Neutrophil (primary cell): ENCODE results near the gene TMC2.
"Not testable (repeated sequence)": the region's sequence is repeated elsewhere in the genome, so short reads cannot be mapped to it uniquely, and the experiment has no call there.

Experiments used
- H3K27ac ChIP-seq: fragments of 200-600 bp; sonication (generic); 2 replicates; pipeline ENCODE4 v1.5.1; 2016; ENCODE audit warnings: mild to moderate bottlenecking, moderate library complexity
- H3K27me3 ChIP-seq: fragments of 200-600 bp; sonication (generic); 2 replicates; pipeline ENCODE4 v1.6.0; 2016; ENCODE audit warnings: mild to moderate bottlenecking
- H3K36me3 ChIP-seq: fragments of 200-600 bp; sonication (generic); 2 replicates; pipeline ENCODE4 v1.5.1; 2017
- H3K4me1 ChIP-seq, 2 experiments: fragments of 200-600 bp in 1 of 2; sonication (generic) in 1 of 2; 1 replicate in 1 of 2; 2 replicates in 1 of 2; pipeline versions ENCODE4 v1.5.1 to v1.6.1; 2013 to 2016; ENCODE audit warnings: low read depth in 1 of 2, low read length in 1 of 2, mild to moderate bottlenecking in 1 of 2, moderate library complexity in 1 of 2; ENCODE audit not compliant: control insufficient read depth in 1 of 2, insufficient read depth in 1 of 2
- H3K4me3 ChIP-seq, 2 experiments: fragments of 200-600 bp in 1 of 2; sonication (generic) in 1 of 2; 1 replicate in 1 of 2; 2 replicates in 1 of 2; pipeline ENCODE4 v1.5.1; 2013 to 2016; ENCODE audit warnings: low read depth in 1 of 2, low read length in 1 of 2, mild to moderate bottlenecking in 1 of 2, moderate library complexity in 1 of 2
- H3K9me3 ChIP-seq: fragments of 200-600 bp; sonication (generic); 2 replicates; pipeline ENCODE4 v1.5.1; 2016
- TF ChIP-seq, protein P1 (sequence below): fragments of 200-600 bp; sonication (generic); IDR thresholded peaks from 2 replicates; pipeline ENCODE4 v1.5.1; 2016; ENCODE audit warnings: antibody characterized with exemption

The TMC2 gene

DNA sequence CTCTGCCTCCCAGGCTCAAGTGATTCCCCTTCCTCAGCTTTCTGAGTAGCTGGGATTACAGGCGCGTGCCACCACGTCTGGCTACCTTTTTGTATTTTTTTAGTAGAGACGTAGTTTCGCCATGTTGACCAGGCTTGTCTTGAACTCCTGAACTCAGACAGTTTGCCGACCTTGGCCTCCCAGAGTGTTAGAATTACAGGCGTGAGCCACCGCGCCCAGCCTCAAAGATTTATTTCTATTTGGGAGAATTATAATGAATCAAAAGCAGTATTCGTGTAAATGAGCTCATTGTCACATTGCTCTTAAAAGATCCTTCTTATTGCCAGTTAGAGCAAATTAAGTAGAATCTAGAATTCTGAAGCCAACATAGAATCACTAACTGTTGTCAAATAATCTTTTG is 18.3 kb upstream of the TMC2 start:
- Histone ChIP-seq H3K27me3 (peaks cover 55% of the 10 kb centered on the region), H3K4me1 (peaks cover 4 to 7% of the 10 kb centered on the region in 2 experiments)

DNA sequence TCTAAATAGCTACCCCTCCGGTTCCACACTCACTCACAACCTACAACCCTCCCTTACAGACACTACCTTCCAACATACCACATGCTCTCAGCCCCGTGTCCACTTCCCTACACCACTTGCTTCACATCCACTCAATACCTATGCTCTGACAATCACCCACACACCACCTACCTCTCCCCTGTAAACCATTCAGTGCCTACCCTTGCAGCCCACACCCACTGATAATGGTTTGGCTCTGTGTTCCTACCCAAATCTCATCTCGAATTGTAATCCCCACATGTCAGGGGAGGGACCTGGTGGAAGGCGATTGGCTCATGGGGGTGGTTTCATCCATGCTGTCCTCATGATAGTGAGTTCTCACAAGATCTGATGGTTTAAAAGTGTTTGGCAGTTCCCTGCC is 17.8 kb upstream of the TMC2 start:
- TF ChIP-seq, protein P1, sequence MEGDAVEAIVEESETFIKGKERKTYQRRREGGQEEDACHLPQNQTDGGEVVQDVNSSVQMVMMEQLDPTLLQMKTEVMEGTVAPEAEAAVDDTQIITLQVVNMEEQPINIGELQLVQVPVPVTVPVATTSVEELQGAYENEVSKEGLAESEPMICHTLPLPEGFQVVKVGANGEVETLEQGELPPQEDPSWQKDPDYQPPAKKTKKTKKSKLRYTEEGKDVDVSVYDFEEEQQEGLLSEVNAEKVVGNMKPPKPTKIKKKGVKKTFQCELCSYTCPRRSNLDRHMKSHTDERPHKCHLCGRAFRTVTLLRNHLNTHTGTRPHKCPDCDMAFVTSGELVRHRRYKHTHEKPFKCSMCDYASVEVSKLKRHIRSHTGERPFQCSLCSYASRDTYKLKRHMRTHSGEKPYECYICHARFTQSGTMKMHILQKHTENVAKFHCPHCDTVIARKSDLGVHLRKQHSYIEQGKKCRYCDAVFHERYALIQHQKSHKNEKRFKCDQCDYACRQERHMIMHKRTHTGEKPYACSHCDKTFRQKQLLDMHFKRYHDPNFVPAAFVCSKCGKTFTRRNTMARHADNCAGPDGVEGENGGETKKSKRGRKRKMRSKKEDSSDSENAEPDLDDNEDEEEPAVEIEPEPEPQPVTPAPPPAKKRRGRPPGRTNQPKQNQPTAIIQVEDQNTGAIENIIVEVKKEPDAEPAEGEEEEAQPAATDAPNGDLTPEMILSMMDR, result no peak
- Histone ChIP-seq H3K27me3 (peaks cover 54% of the 10 kb centered on the region), H3K4me3 (no peak overlapping the region), H3K4me1 (peaks cover 4 to 7% of the 10 kb centered on the region in 2 experiments), H3K36me3 (no peaks in the 10 kb centered on the region), H3K27ac (no peak overlapping the region), H3K9me3 (no peaks in the 10 kb centered on the region)

More for the DNA sequence above, 18.3 kb upstream of the TMC2 start:
- no peaks in the 10 kb centered on the region for H3K9me3 ChIP-seq
- no peak overlapping the region for H3K27ac ChIP-seq
- TF ChIP-seq, protein P1, result no peak
- H3K36me3 ChIP-seq, result no peaks in the 10 kb centered on the region
- H3K4me3 ChIP-seq, result no peak overlapping the region

DNA sequence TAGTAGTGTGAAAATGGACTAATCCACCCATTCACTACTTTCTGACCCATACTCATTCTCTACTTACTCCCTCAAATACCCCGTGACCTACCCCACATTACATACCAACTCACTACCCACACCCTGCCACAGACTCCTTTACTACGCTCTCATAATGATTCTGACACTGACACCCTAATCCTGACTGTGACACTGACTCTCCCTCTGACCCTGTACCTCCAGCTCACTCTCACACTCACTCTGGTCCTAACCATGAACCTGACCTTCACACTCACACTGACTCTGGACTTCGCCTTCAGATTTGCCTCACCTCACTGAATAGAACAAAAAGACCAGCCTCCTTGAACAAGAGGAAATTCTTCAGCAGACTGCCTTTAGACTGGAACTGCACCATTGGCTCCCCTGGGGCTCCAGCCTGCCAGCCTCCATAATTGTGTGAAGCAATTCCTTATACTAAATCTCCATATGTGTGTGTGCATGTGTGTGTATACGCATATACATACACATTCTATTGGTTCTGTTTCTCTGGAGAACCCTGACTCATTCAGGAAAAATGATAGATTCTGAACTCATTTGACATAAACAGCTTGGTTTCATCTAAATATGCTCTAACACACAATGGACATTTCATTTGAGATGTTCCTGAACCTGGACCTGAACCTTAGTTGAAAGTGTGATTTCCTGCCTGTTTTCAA is 17.1 kb upstream of the TMC2 start:
- Histone ChIP-seq H3K27me3 (peaks cover 57% of the 10 kb centered on the region), H3K27ac (no peak overlapping the region), H3K9me3 (no peaks in the 10 kb centered on the region), H3K4me3 (no peak overlapping the region), H3K4me1 (peaks cover 6 to 8% of the 10 kb centered on the region in 2 experiments), H3K36me3 (no peaks in the 10 kb centered on the region)
- TF ChIP-seq, protein P1, result no peak

DNA sequence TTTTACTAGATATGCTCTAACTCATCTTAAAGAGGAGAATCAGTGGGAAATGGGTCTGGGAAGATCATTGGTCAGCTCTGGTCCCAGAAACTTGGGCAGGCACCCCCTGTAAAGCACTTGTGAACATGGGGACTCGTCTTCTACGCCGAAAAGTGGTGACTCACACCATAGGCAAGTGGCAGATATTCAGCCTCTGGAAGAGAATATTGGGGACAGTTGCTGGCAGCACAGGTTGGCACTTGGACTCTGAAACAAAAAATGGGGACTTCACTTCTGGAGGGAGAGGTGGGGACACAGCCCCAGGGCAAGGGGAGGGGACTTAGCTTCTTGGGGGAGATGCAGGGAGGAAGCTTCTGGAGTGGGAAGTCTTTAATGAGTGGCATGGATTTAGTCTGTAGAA is 15.8 kb upstream of the TMC2 start:
- no peak overlapping the region for H3K27ac ChIP-seq
- peaks cover 14 to 15% of the 10 kb centered on the region in 2 experiments for H3K4me1 ChIP-seq
- TF ChIP-seq, protein P1, result no peak
- H3K4me3 ChIP-seq, result no peak overlapping the region
- no peaks in the 10 kb centered on the region for H3K36me3 ChIP-seq
- peaks cover 65% of the 10 kb centered on the region for H3K27me3 ChIP-seq
- H3K9me3 ChIP-seq, result no peaks in the 10 kb centered on the region

DNA sequence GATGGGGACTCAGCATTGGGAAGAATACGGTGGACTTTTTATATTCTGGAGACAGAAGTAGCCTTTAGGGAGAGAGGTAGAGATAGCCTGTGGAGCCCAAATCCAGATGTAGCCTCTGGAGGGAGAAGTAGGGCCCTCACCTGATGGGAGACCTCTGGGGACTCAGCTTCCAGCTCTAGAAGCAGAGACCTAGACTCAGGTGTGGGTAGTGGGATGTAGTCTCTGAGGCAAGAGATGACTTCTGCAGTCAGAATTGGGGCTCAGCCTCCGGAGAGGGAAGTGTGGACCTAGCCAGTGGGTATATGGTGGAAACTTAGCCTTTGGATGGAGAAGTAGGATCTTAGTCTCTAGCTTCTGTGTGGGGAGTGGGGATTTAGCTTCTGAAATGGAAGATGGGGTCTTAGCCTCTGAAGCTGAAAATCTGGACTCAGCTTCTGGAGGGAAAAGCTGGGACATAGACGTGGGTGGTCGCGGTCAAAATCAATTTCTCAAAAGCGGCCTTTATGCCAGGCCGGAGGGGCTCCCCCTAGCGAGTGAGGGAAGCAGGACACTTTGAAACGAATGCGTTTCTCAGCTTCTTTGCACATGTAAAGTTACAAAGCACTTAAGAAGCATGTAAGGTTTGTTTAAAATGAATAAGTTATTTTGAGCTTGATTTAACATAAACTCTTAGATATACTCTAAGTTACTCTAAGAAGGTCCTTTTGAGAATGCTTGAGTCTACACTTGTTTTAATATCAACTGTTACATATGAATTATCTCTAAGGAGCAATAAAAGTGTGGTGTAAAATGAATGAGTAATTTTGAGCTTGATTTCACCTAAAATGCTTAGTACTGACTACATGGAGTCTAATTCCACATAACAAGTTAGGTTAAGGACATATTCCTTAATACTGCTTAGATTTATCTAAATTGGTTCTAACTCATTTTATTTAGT is 14.7 kb upstream of the TMC2 start:
- no peaks in the 10 kb centered on the region for H3K9me3 ChIP-seq
- TF ChIP-seq, protein P1, result peak; percentile 68
- no peak overlapping the region for H3K27ac ChIP-seq
- H3K4me1 ChIP-seq, result peaks cover 14 to 15% of the 10 kb centered on the region in 2 experiments
- no peak overlapping the region for H3K4me3 ChIP-seq
- H3K36me3 ChIP-seq, result no peaks in the 10 kb centered on the region
- H3K27me3 ChIP-seq, result peaks cover 65% of the 10 kb centered on the region

DNA sequence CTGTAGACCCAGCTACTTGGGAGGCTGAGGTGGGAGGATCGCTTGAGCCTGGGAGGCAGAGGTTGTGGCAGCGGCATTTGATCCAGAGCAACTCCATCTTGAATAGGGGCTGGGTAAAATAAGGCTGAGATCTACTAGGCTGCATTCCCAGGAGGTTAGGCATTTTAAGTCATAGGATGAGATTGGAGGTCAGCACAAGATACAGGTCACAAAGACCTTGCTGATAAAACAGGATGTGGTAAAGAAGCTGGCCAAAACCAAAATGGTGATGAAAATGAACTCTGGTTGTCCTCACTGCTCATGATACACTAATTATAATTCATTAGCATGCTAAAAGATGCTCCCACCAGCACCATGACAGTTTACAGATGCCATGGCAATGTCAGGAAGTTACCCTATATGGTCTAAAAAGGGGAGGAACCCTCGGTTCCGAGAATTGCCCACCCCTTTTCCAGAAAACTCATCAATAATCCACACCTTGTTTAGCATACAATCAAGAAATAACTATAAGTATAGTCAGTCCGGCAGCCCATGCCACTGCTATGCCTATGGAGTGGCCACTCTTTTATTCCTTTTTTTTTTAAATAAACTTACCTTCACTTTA is 13.4 kb upstream of the TMC2 start:
- not testable (repeated sequence) for H3K27ac ChIP-seq, H3K36me3 ChIP-seq, H3K4me3 ChIP-seq, H3K9me3 ChIP-seq
- Histone ChIP-seq H3K27me3 (peaks cover 72% of the 10 kb centered on the region), H3K4me1 (peaks cover 14 to 15% of the 10 kb centered on the region in 2 experiments)
